Measurements from ENCODE around the gene DEFB121. TPM values are rescaled to one million over a fixed set of nuclear protein-coding genes. Genes with fewer than 3 reads are reported as not detected.
"Not testable (repeated sequence)": the region's sequence is repeated elsewhere in the genome, so short reads cannot be mapped to it uniquely, and the experiment has no call there.

Gene DEFB121
- total and polyA plus RNA-seq, 9 of the 15 experiments (the other 6 are each of a cell fraction or from before 2014, with no cell fraction given) = not detected

DNA sequence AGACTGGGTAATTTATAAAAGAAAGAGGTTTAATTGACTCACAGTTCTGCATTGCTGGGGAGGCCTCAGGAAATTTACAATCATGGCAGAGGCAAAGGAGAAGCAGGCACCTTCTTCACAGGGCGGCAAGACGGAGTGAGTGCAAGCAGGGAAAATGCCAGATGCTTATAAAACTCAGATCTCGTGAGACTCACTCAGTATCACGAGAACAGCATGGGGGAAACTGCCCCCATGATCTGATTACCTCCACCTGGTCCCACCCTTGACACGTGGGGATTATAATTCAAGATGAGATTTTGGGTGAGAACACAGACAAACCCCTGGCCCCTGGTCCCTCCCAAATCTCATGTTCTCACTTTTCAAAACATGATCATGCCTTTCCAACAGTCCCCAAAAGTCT, 41.7 kb downstream of the DEFB121 start:
- H3K4me2 ChIP-seq (ENCODE audit: insufficient read depth, low read length); H3K79me2 ChIP-seq (ENCODE audit: control insufficient read depth, insufficient read depth, low read length); H3K9me3 ChIP-seq (replicated peaks; ENCODE audit: control insufficient read depth, insufficient read depth, low read depth, low read length); BruUV-seq (replicated peaks); H3K9ac ChIP-seq (ENCODE audit: insufficient read depth in 1 of 2, low read depth in 2 of 2, low read length in 2 of 2); H3K9me1 ChIP-seq (ENCODE audit: control insufficient read depth, insufficient read depth, low read length); POLR2A ChIA-PET; in situ Hi-C loops (cut with MboI); ATAC-seq; H3K27ac ChIP-seq (ENCODE audit: extremely low read depth, low read depth, low read length); H3K4me3 ChIP-seq; H4K20me1 ChIP-seq (replicated peaks; ENCODE audit: control insufficient read depth, insufficient read depth, low read length); CTCF ChIA-PET (ENCODE audit: low intra/inter-chr PET ratio); FAIRE-seq; intact Hi-C loops (cut with micrococcal nuclease); DNase-seq (ENCODE audit: extremely low read depth in 1 of 4, low spot score in 3 of 4); H2AFZ ChIP-seq (ENCODE audit: low read depth, low read length); H3K36me3 ChIP-seq (ENCODE audit: control insufficient read depth, insufficient read depth, low read length); H3K27me3 ChIP-seq (ENCODE audit: control insufficient read depth in 2 of 2, insufficient read depth in 2 of 2, low read length in 2 of 2); H3K4me1 ChIP-seq (replicated peaks in 1 of 2; ENCODE audit: control insufficient read depth in 2 of 2, insufficient read depth in 2 of 2, low read length in 2 of 2): not testable (repeated sequence)
- TF ChIP-seq CHD2 (IDR thresholded peaks at IDR 0.05; ENCODE audit: low read depth, low read length) = peak; percentile 89
- TF ChIP-seq RBM25 (IDR thresholded peaks at IDR 0.05; ENCODE audit: low read depth, low read length, severe bottlenecking) = peak; percentile 5
- 0% methylated on average over 5 of the region's 5 CpGs for WGBS (ENCODE audit: insufficient coverage, low coverage, missing lambda C conversion rate)

GRCh38 chr20:31363295-31363694, 42.7 kb downstream of the DEFB121 start:
- 2% methylated on average over 4 of the region's 4 CpGs for WGBS (ENCODE audit: insufficient coverage, low coverage, missing lambda C conversion rate)
- no peak for ATAC-seq
- FAIRE-seq = no peak
- H3K79me2 ChIP-seq (ENCODE audit: control insufficient read depth, insufficient read depth, low read length) = no peaks in the 10 kb centered on the region
- H3K27ac ChIP-seq (ENCODE audit: extremely low read depth, low read depth, low read length) = no peak overlapping the region
- no peak overlapping the region for H3K4me3 ChIP-seq
- H3K9me3 ChIP-seq (replicated peaks; ENCODE audit: control insufficient read depth, insufficient read depth, low read depth, low read length) = no peaks in the 10 kb centered on the region
- H3K36me3 ChIP-seq (ENCODE audit: control insufficient read depth, insufficient read depth, low read length) = no peaks in the 10 kb centered on the region
- no peak for DNase-seq (ENCODE audit: extremely low read depth in 1 of 4, low spot score in 3 of 4)
- TF ChIP-seq ATF1 (CRISPR knock-in tag; IDR thresholded peaks at IDR 0.05) = no peak
- TF ChIP-seq ATF1 (tag; IDR thresholded peaks at IDR 0.05) = no peak
- no peak for TF ChIP-seq PHTF2 (CRISPR knock-in tag; IDR thresholded peaks at IDR 0.05)
- TF ChIP-seq KLF1 (tag; IDR thresholded peaks at IDR 0.05) = no peak
- peak; percentile 61; the same call in 1 of the 2 replicates for TF ChIP-seq ZNF316 (IDR thresholded peaks at IDR 0.05)
- no peak for TF ChIP-seq ZNF23 (CRISPR knock-in tag; IDR thresholded peaks at IDR 0.05)
- TF ChIP-seq NELFE (IDR thresholded peaks at IDR 0.05; ENCODE audit: insufficient read depth, insufficient read length) = no peak
- no peak for TF ChIP-seq MLLT1 (IDR thresholded peaks at IDR 0.05)
- intact Hi-C loops (cut with micrococcal nuclease) (no loop called here), in situ Hi-C loops (cut with MboI) (no loop called here)
- H4K20me1 ChIP-seq (replicated peaks; ENCODE audit: control insufficient read depth, insufficient read depth, low read length) = no peaks in the 10 kb centered on the region
- CTCF ChIA-PET (ENCODE audit: low intra/inter-chr PET ratio) = no interaction called here
- no TSS peak for BruUV-seq (replicated peaks)
- no peaks in the 10 kb centered on the region for H3K27me3 ChIP-seq (ENCODE audit: control insufficient read depth in 2 of 2, insufficient read depth in 2 of 2, low read length in 2 of 2)
- POLR2A ChIA-PET = no interaction called here
- H3K4me1 ChIP-seq (replicated peaks in 1 of 2; ENCODE audit: control insufficient read depth in 2 of 2, insufficient read depth in 2 of 2, low read length in 2 of 2) = no peaks in the 10 kb centered on the region
- no peak overlapping the region for H3K4me2 ChIP-seq (ENCODE audit: insufficient read depth, low read length)
- no peak overlapping the region for H3K9ac ChIP-seq (ENCODE audit: insufficient read depth in 1 of 2, low read depth in 2 of 2, low read length in 2 of 2)
- H2AFZ ChIP-seq (ENCODE audit: low read depth, low read length) = no peak overlapping the region
- H3K9me1 ChIP-seq (ENCODE audit: control insufficient read depth, insufficient read depth, low read length) = no peaks in the 10 kb centered on the region
